ENCODE data around the gene MBNL3.
"Not testable (repeated sequence)": the region's sequence is repeated elsewhere in the genome, so short reads cannot be mapped to it uniquely, and the experiment has no call there.

The MBNL3 gene

GRCh38 chrX:132470179-132470578 is 18.7 kb downstream of the MBNL3 start:
- Histone ChIP-seq H3K27ac (ENCODE audit: low read depth, low read length) (no peak overlapping the region), H3K27me3 (ENCODE audit: control insufficient read depth, insufficient read depth, low read length) (no peaks in the 10 kb centered on the region), H3K9ac (ENCODE audit: low read length) (no peak overlapping the region), H3K36me3 (ENCODE audit: control insufficient read depth, insufficient read depth, low read length) (no peaks in the 10 kb centered on the region), H3K4me1 (ENCODE audit: control insufficient read depth, insufficient read depth, low read length) (no peaks in the 10 kb centered on the region), H3K4me3 (ENCODE audit: low read length) (no peak overlapping the region)

GRCh38 chrX:132468454-132468853 is 20.4 kb downstream of the MBNL3 start:
- H3K27me3 ChIP-seq (ENCODE audit: control insufficient read depth, insufficient read depth, low read length), result no peaks in the 10 kb centered on the region
- no peak overlapping the region for H3K4me3 ChIP-seq (ENCODE audit: low read length)
- H3K4me1 ChIP-seq (ENCODE audit: control insufficient read depth, insufficient read depth, low read length), result no peaks in the 10 kb centered on the region
- H3K27ac ChIP-seq (ENCODE audit: low read depth, low read length), result no peak overlapping the region
- H3K9ac ChIP-seq (ENCODE audit: low read length), result no peak overlapping the region
- H3K36me3 ChIP-seq (ENCODE audit: control insufficient read depth, insufficient read depth, low read length), result no peaks in the 10 kb centered on the region

GRCh38 chrX:132467989-132468388 is 20.8 kb downstream of the MBNL3 start:
- Histone ChIP-seq H3K27me3 (ENCODE audit: control insufficient read depth, insufficient read depth, low read length) (no peaks in the 10 kb centered on the region), H3K4me3 (ENCODE audit: low read length) (no peak overlapping the region), H3K36me3 (ENCODE audit: control insufficient read depth, insufficient read depth, low read length) (no peaks in the 10 kb centered on the region), H3K4me1 (ENCODE audit: control insufficient read depth, insufficient read depth, low read length) (no peaks in the 10 kb centered on the region), H3K27ac (ENCODE audit: low read depth, low read length) (no peak overlapping the region), H3K9ac (ENCODE audit: low read length) (no peak overlapping the region)

- Histone ChIP-seq H3K4me3 (ENCODE audit: low read length) (no peak overlapping the region), H3K36me3 (ENCODE audit: control insufficient read depth, insufficient read depth, low read length) (no peaks in the 10 kb centered on the region), H3K9ac (ENCODE audit: low read length) (no peak overlapping the region), H3K27ac (ENCODE audit: low read depth, low read length) (no peak overlapping the region), H3K4me1 (ENCODE audit: control insufficient read depth, insufficient read depth, low read length) (no peaks in the 10 kb centered on the region), H3K27me3 (ENCODE audit: control insufficient read depth, insufficient read depth, low read length) (no peaks in the 10 kb centered on the region)
Observed at GRCh38 chrX:132467026-132467425, 21.8 kb downstream of the MBNL3 start.

GRCh38 chrX:132463411-132463810 is 25.4 kb downstream of the MBNL3 start:
- no peak overlapping the region for H3K27ac ChIP-seq (ENCODE audit: low read depth, low read length)
- H3K36me3 ChIP-seq (ENCODE audit: control insufficient read depth, insufficient read depth, low read length), result no peaks in the 10 kb centered on the region
- H3K9ac ChIP-seq (ENCODE audit: low read length), result no peak overlapping the region
- H3K4me1 ChIP-seq (ENCODE audit: control insufficient read depth, insufficient read depth, low read length), result no peaks in the 10 kb centered on the region
- H3K4me3 ChIP-seq (ENCODE audit: low read length), result no peak overlapping the region
- no peaks in the 10 kb centered on the region for H3K27me3 ChIP-seq (ENCODE audit: control insufficient read depth, insufficient read depth, low read length)

GRCh38 chrX:132461886-132462285 is 27.0 kb downstream of the MBNL3 start:
- H3K36me3 ChIP-seq (ENCODE audit: control insufficient read depth, insufficient read depth, low read length), result no peaks in the 10 kb centered on the region
- no peak overlapping the region for H3K9ac ChIP-seq (ENCODE audit: low read length)
- no peak overlapping the region for H3K27ac ChIP-seq (ENCODE audit: low read depth, low read length)
- H3K27me3 ChIP-seq (ENCODE audit: control insufficient read depth, insufficient read depth, low read length), result no peaks in the 10 kb centered on the region
- H3K4me1 ChIP-seq (ENCODE audit: control insufficient read depth, insufficient read depth, low read length), result no peaks in the 10 kb centered on the region
- H3K4me3 ChIP-seq (ENCODE audit: low read length), result no peak overlapping the region

- H3K4me3 ChIP-seq (ENCODE audit: low read length), result no peak overlapping the region
- H3K27ac ChIP-seq (ENCODE audit: low read depth, low read length), result no peak overlapping the region
- H3K36me3 ChIP-seq (ENCODE audit: control insufficient read depth, insufficient read depth, low read length), result no peaks in the 10 kb centered on the region
- no peak overlapping the region for H3K9ac ChIP-seq (ENCODE audit: low read length)
- H3K4me1 ChIP-seq (ENCODE audit: control insufficient read depth, insufficient read depth, low read length), result no peaks in the 10 kb centered on the region
- H3K27me3 ChIP-seq (ENCODE audit: control insufficient read depth, insufficient read depth, low read length), result no peaks in the 10 kb centered on the region
Observed at GRCh38 chrX:132452911-132453550, 35.8 kb downstream of the MBNL3 start.

- not testable (repeated sequence) for H3K27ac ChIP-seq (ENCODE audit: low read depth, low read length); H3K27me3 ChIP-seq (ENCODE audit: control insufficient read depth, insufficient read depth, low read length); H3K4me1 ChIP-seq (ENCODE audit: control insufficient read depth, insufficient read depth, low read length); H3K36me3 ChIP-seq (ENCODE audit: control insufficient read depth, insufficient read depth, low read length); H3K4me3 ChIP-seq (ENCODE audit: low read length); H3K9ac ChIP-seq (ENCODE audit: low read length)
Observed at GRCh38 chrX:132445909-132446308, 42.9 kb downstream of the MBNL3 start.

GRCh38 chrX:132444936-132445335 is 43.9 kb downstream of the MBNL3 start:
- H3K9ac ChIP-seq (ENCODE audit: low read length), result no peak overlapping the region
- no peaks in the 10 kb centered on the region for H3K36me3 ChIP-seq (ENCODE audit: control insufficient read depth, insufficient read depth, low read length)
- H3K27ac ChIP-seq (ENCODE audit: low read depth, low read length), result no peak overlapping the region
- no peaks in the 10 kb centered on the region for H3K27me3 ChIP-seq (ENCODE audit: control insufficient read depth, insufficient read depth, low read length)
- no peaks in the 10 kb centered on the region for H3K4me1 ChIP-seq (ENCODE audit: control insufficient read depth, insufficient read depth, low read length)
- H3K4me3 ChIP-seq (ENCODE audit: low read length), result no peak overlapping the region

- Histone ChIP-seq H3K9ac (ENCODE audit: low read length) (no peak overlapping the region), H3K36me3 (ENCODE audit: control insufficient read depth, insufficient read depth, low read length) (no peaks in the 10 kb centered on the region), H3K4me3 (ENCODE audit: low read length) (no peak overlapping the region), H3K27me3 (ENCODE audit: control insufficient read depth, insufficient read depth, low read length) (no peaks in the 10 kb centered on the region), H3K4me1 (ENCODE audit: control insufficient read depth, insufficient read depth, low read length) (no peaks in the 10 kb centered on the region), H3K27ac (ENCODE audit: low read depth, low read length) (no peak overlapping the region)
Observed at GRCh38 chrX:132443196-132444135, 45.4 kb downstream of the MBNL3 start.

- Histone ChIP-seq H3K27me3 (ENCODE audit: control insufficient read depth, insufficient read depth, low read length) (no peaks in the 10 kb centered on the region), H3K9ac (ENCODE audit: low read length) (no peak overlapping the region), H3K4me3 (ENCODE audit: low read length) (no peak overlapping the region), H3K36me3 (ENCODE audit: control insufficient read depth, insufficient read depth, low read length) (no peaks in the 10 kb centered on the region), H3K4me1 (ENCODE audit: control insufficient read depth, insufficient read depth, low read length) (no peaks in the 10 kb centered on the region), H3K27ac (ENCODE audit: low read depth, low read length) (no peak overlapping the region)
Observed at GRCh38 chrX:132442691-132443090, 46.1 kb downstream of the MBNL3 start.

GRCh38 chrX:132435222-132435621 is 53.6 kb downstream of the MBNL3 start:
- H3K4me3 ChIP-seq (ENCODE audit: low read length), result no peak overlapping the region

GRCh38 chrX:132433551-132433950 is 55.3 kb downstream of the MBNL3 start:
- no peak overlapping the region for H3K27ac ChIP-seq (ENCODE audit: low read depth, low read length)
- no peaks in the 10 kb centered on the region for H3K4me1 ChIP-seq (ENCODE audit: control insufficient read depth, insufficient read depth, low read length)
- H3K27me3 ChIP-seq (ENCODE audit: control insufficient read depth, insufficient read depth, low read length), result no peaks in the 10 kb centered on the region
- no peak overlapping the region for H3K9ac ChIP-seq (ENCODE audit: low read length)
- no peaks in the 10 kb centered on the region for H3K36me3 ChIP-seq (ENCODE audit: control insufficient read depth, insufficient read depth, low read length)
- H3K4me3 ChIP-seq (ENCODE audit: low read length), result no peak overlapping the region

More at GRCh38 chrX:132435222-132435621, 53.6 kb downstream of the MBNL3 start:
- Histone ChIP-seq H3K27ac (ENCODE audit: low read depth, low read length) (no peak overlapping the region), H3K4me1 (ENCODE audit: control insufficient read depth, insufficient read depth, low read length) (no peaks in the 10 kb centered on the region), H3K27me3 (ENCODE audit: control insufficient read depth, insufficient read depth, low read length) (no peaks in the 10 kb centered on the region), H3K36me3 (ENCODE audit: control insufficient read depth, insufficient read depth, low read length) (no peaks in the 10 kb centered on the region), H3K9ac (ENCODE audit: low read length) (no peak overlapping the region)
